CD4-positive, alpha-beta T cell (primary cell): ENCODE measurements around the gene DLG5. TPM values are rescaled to one million over a fixed set of nuclear protein-coding genes. Genes with fewer than 3 reads are reported as not detected.

Experiments
- ATAC-seq: fragments of 200-7000 bp; cut with Tn5 transposase; one replicate; pipeline ENCODE4 v1.10.0; 2022; ENCODE audit warnings: mild to moderate bottlenecking; ENCODE audit not compliant: poor library complexity
- CTCF ChIA-PET: fragments of 350-600 bp; sonication (Branson Sonifier 250); formaldehyde crosslinking; loops from one replicate; lab custom pipeline; 2021; ENCODE audit warnings: antibody characterized with exemption, inconsistent platforms; lab: Charles Lee
- POLR2A ChIA-PET: fragments of 350-600 bp; sonication (Branson Sonifier 250); formaldehyde crosslinking; loops from one replicate; lab custom pipeline; 2021; ENCODE audit warnings: antibody characterized with exemption, inconsistent platforms; lab: Charles Lee
- DNase-seq, 14 experiments: peaks; one replicate each; pipeline ENCODE4 v3.0.0-alpha.2; 2013 to 2020; ENCODE audit warnings: mixed read lengths in 2 of 14
- H3K27ac ChIP-seq, 2 donors: one replicate each; pipeline versions ENCODE4 v1.5.1 to v1.7.0; 2013; ENCODE audit warnings: low read length in 2 of 2, low read depth in 1 of 2, mild to moderate bottlenecking in 1 of 2
- H3K27me3 ChIP-seq, 2 experiments: 1 replicate in 1 of 2; 2 replicates in 1 of 2; pipeline versions ENCODE4 v1.6.1 to v1.7.0; 2013; ENCODE audit warnings: low read length in 2 of 2, control low read depth in 1 of 2, mild to moderate bottlenecking in 1 of 2, moderate library complexity in 1 of 2; ENCODE audit not compliant: insufficient read depth in 2 of 2, control insufficient read depth in 1 of 2
- H3K36me3 ChIP-seq: one replicate; pipeline ENCODE4 v1.6.1; 2013; ENCODE audit warnings: low read length, control low read depth; ENCODE audit not compliant: insufficient read depth
- H3K4me1 ChIP-seq: one replicate; pipeline ENCODE4 v1.6.1; 2013; ENCODE audit warnings: low read length, control low read depth; ENCODE audit not compliant: insufficient read depth
- H3K4me3 ChIP-seq: one replicate; pipeline ENCODE4 v1.5.1; 2013; ENCODE audit warnings: mild to moderate bottlenecking, low read length, moderate library complexity
- H3K9me3 ChIP-seq, 2 experiments: 1 replicate in 1 of 2; 2 replicates in 1 of 2; pipeline versions ENCODE4 v1.6.1 to v1.7.0; 2013; ENCODE audit warnings: low read length in 2 of 2, mild to moderate bottlenecking in 2 of 2, control low read depth in 1 of 2, moderate library complexity in 1 of 2; ENCODE audit not compliant: control insufficient read depth in 1 of 2, insufficient read depth in 1 of 2
- H3K27ac Mint-ChIP-seq: one replicate; pipeline ENCODE4 v1.8.0; 2020; ENCODE audit warnings: mixed read lengths
- H3K27me3 Mint-ChIP-seq: one replicate; pipeline ENCODE4 v1.8.0; 2021; ENCODE audit warnings: mixed read lengths
- H3K36me3 Mint-ChIP-seq: one replicate; pipeline ENCODE4 v1.8.0; 2021; ENCODE audit warnings: low read depth, mixed read lengths
- H3K4me1 Mint-ChIP-seq: one replicate; pipeline ENCODE4 v1.8.0; 2021; ENCODE audit warnings: low read depth, mixed read lengths
- H3K4me3 Mint-ChIP-seq: one replicate; pipeline ENCODE4 v1.8.0; 2020; ENCODE audit warnings: mild to moderate bottlenecking, mixed read lengths
- H3K9me3 Mint-ChIP-seq: one replicate; pipeline ENCODE4 v1.8.0; 2020; ENCODE audit warnings: mixed read lengths
- CTCF ChIP-seq: fragments of 200-600 bp; IDR thresholded peaks from one replicate; pipeline ENCODE4 v1.8.0; 2022; ENCODE audit warnings: antibody characterized with exemption, mild to moderate bottlenecking
- intact Hi-C, 2 experiments: fragments of 100-400 bp; cut with DNase I in 1 of 2; cut with micrococcal nuclease in 1 of 2; formaldehyde crosslinking; loops; one replicate each; pipeline versions ENCODE4 v1.15.1 to v1.9.0; 2023 to 2025; cut with DNase I, micrococcal nuclease
- total RNA-seq, 174 experiments: library from RNA in 2 of 174; stranded (reverse) in 2 of 174; gene quantifications; one replicate each; pipeline ENCODE4 v1.2.3 and lab custom pipeline; 2021 to 2026

The DLG5 gene
- total RNA-seq, 2 experiments from 2014 or later: 7.1 to 7.4 TPM

GRCh38 chr10:77854115-77854514 lies 72.4 kb downstream of the DLG5 start:
- no peaks in the 10 kb centered on the region for H3K9me3 Mint-ChIP-seq
- H3K4me1 ChIP-seq: no peaks in the 10 kb centered on the region
- no peak overlapping the region for H3K4me3 ChIP-seq
- DNase-seq (no peak), ATAC-seq (no peak)
- no peaks in the 10 kb centered on the region for H3K27me3 Mint-ChIP-seq
- H3K36me3 Mint-ChIP-seq: no peaks in the 10 kb centered on the region
- intact Hi-C loops: no loop called here
- ChIA-PET POLR2A (no interaction called here), CTCF (no interaction called here)
- TF ChIP-seq CTCF: no peak
- no peak overlapping the region for H3K27ac ChIP-seq
- no peaks in the 10 kb centered on the region for H3K27me3 ChIP-seq
- no peaks in the 10 kb centered on the region for H3K4me1 Mint-ChIP-seq
- H3K36me3 ChIP-seq: no peaks in the 10 kb centered on the region
- H3K27ac Mint-ChIP-seq: no peak overlapping the region
- no peaks in the 10 kb centered on the region for H3K9me3 ChIP-seq
- H3K4me3 Mint-ChIP-seq: no peak overlapping the region

- no peaks in the 10 kb centered on the region for H3K9me3 ChIP-seq
- intact Hi-C loops: no loop called here
- H3K27ac ChIP-seq: no peak overlapping the region
- TF ChIP-seq CTCF: no peak
- ChIA-PET POLR2A (no interaction called here), CTCF (no interaction called here)
- no peaks in the 10 kb centered on the region for H3K27me3 ChIP-seq
- H3K4me3 Mint-ChIP-seq: no peak overlapping the region
- H3K36me3 Mint-ChIP-seq: no peaks in the 10 kb centered on the region
- ATAC-seq: no peak
- no peaks in the 10 kb centered on the region for H3K4me1 Mint-ChIP-seq
- H3K9me3 Mint-ChIP-seq: no peaks in the 10 kb centered on the region
- H3K27me3 Mint-ChIP-seq: no peaks in the 10 kb centered on the region
- no peak for DNase-seq
- no peaks in the 10 kb centered on the region for H3K36me3 ChIP-seq
- no peak overlapping the region for H3K4me3 ChIP-seq
- no peak overlapping the region for H3K27ac Mint-ChIP-seq
- H3K4me1 ChIP-seq: no peaks in the 10 kb centered on the region
Observed at GRCh38 chr10:77853256-77853655, 73.3 kb downstream of the DLG5 start.

- ATAC-seq (no peak), DNase-seq (no peak)
- ChIA-PET POLR2A (no interaction called here), CTCF (no interaction called here)
- Mint-ChIP-seq H3K36me3 (no peaks in the 10 kb centered on the region), H3K27ac (no peak overlapping the region), H3K9me3 (no peaks in the 10 kb centered on the region), H3K4me1 (no peaks in the 10 kb centered on the region), H3K27me3 (no peaks in the 10 kb centered on the region), H3K4me3 (no peak overlapping the region)
- intact Hi-C loops: no loop called here
- H3K27ac ChIP-seq: no peak overlapping the region
- no peaks in the 10 kb centered on the region for H3K9me3 ChIP-seq
- peaks cover 4% of the 10 kb centered on the region for H3K4me1 ChIP-seq
- H3K27me3 ChIP-seq: no peaks in the 10 kb centered on the region
- H3K36me3 ChIP-seq: no peaks in the 10 kb centered on the region
- no peak for TF ChIP-seq CTCF
- H3K4me3 ChIP-seq: no peak overlapping the region
Observed at GRCh38 chr10:77850620-77851231, 75.8 kb downstream of the DLG5 start.
